Kidney capillary endothelial cell (primary cell): ENCODE measurements around the gene FAT3.

ENCODE experiments used
- DNase-seq: peaks from one replicate; pipeline ENCODE4 v3.0.0-alpha.2; 2018; ENCODE audit warnings: low spot score

FAT3 gene

GRCh38 chr11:92224407-92225124 is at the start of gene FAT3:
Gene FAT3 (plus strand): TSS chr11:92224818. CDS start chr11:92352113, 127,295 bp downstream.
- no peak for DNase-seq

DNA sequence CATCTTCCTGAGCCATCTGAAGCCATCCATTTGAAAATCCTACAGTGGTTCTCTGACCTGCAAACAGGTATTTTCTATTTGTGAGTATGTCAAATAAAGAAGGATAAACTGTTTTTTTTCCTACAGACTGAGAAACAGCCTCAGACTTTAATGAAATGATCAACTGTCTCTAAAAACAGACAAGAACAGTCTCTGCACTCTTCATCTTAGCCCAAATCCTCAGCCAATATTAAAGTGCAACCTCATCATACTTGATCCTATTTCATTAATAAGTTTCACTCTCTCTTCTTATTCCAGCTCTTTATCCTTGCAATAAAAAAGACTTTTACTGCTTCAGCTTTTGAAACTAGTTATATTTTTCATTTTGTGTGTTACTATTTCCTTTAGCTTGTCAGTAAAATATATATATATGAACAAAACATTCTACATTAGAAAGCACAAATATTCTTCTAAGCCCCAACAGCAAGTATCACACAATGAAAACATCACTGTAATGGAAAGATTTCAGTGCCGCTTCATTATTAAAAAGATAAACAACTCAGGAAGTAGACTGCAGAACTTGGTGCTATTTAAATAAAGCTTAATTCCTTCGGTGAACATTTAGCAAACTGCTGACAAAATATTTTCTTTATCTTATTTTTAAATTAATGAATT is 45.5 kb upstream of the FAT3 start:
- DNase-seq, result no peak

GRCh38 chr11:92180226-92180625 is 44.4 kb upstream of the FAT3 start:
- DNase-seq, result no peak

- no peak for DNase-seq
Observed at GRCh38 chr11:92180664-92181251, 43.9 kb upstream of the FAT3 start.

DNA sequence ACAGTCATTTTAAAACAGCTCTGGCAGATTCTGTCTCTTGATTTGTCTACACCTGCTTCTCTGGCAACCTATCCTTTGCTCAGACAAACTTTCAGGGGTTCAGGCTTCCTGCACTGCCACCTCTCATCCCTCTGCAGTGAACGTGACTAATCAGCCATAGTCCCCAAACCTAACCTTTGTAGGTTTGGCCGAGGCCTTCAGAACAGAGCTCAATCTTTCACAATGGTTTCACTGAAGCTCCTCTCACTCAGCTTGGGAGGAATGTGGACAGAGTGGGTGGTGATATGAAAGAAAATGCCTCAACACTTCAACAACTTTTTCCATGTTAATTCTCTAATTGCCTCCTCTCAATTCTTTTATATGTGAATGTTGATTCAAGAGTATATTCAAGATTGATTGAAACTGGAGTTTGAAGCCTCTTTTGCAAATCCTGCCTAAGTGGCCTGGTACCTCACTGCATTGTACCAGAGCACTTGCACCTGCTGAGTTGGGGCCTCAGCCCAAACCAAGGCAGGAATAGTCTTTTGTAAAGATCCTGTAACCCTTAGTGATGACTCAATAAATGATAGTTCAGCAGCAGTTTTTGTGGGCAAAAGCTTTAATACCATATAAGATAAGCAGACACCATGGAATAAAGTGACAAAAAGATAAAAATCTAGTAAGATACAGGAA is 33.9 kb upstream of the FAT3 start:
- DNase-seq, result no peak

DNA sequence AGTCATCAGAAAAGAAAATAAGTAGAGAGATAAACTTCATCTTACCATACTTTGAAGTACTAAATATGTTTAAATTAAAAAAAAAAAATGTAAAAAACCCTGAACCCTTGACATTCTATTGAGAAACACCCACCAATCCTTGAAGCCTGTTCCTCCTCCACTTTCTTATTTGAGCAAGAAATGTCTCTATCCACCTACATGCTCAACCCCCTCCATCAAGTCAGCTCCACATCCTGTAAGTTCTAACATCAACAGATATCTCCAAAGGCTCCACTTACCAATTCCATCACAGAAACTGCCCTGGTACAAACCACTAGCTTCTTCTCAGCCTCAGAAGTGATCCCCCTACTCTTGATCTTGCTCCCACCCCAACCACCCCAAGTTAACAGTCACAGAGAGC is 32.5 kb upstream of the FAT3 start:
- DNase-seq, result no peak

- DNase-seq, result no peak
Observed at GRCh38 chr11:92198268-92198667, 26.4 kb upstream of the FAT3 start.

GRCh38 chr11:92199991-92200390 is 24.6 kb upstream of the FAT3 start:
- no peak for DNase-seq

DNA sequence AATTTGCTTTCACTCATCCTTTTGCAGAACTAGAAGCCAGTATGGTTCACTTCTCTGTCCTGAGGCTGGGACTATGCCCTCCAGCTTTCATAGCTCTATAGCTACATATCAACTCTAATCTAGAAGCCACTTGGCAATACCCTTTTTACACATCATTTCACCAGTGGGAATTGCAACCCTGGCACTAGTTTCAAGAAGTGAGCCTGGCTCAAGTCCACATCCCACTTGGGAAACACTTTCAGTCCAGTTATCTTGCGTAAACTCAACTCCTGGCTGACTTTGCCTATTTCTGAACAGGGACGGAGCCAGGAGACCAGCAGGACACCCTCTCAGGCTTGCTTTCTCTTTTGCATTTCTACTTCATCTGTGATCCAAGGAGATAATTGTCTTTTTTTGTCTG is 19.9 kb upstream of the FAT3 start:
- DNase-seq, result no peak

- no peak for DNase-seq
Observed at GRCh38 chr11:92206441-92206840, 18.2 kb upstream of the FAT3 start.

GRCh38 chr11:92211576-92212167 is 12.9 kb upstream of the FAT3 start:
- no peak for DNase-seq

GRCh38 chr11:92212530-92212929 is 12.1 kb upstream of the FAT3 start:
- no peak for DNase-seq

DNA sequence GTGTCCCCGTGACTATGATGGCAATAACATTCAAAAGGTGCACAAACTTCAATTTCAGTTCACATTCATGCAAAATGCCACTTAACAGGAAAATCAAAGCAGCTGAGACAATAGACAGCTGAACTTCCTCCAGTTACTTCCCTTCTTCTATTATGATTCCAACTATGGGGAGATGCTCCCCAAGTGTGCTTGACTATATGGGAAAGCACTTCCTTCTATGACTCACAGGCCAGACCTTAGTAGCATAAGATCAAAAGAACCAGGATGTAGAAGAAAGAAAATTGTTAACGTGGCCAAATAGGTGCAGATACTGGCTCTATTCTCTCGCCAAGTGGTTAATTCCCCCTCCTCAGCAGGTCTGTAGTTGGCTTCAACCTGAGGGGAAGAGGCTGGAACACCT is 7.8 kb upstream of the FAT3 start:
- DNase-seq, result no peak

- no peak for DNase-seq
Observed at GRCh38 chr11:92219476-92219875, 5.1 kb upstream of the FAT3 start.

DNA sequence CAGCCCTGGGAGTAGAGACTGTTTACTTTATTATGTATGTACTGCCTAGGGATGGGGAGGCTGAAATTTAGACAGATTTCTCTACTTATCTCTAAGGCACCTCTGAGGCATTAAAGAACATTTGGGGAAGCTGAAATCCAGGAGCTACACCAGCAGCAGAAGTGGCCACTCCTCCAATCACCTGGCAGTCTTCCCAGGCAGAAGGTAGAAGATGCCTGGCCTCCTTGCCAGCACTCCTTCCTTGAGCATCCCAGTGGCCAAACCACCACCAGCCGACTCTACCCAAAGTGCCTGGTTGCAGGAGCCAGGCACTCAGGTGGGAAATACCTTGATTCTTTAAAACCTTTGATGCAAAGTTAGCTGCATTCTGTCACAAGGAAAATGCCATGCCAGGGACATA is 1.9 kb upstream of the FAT3 start:
- DNase-seq, result no peak

DNA sequence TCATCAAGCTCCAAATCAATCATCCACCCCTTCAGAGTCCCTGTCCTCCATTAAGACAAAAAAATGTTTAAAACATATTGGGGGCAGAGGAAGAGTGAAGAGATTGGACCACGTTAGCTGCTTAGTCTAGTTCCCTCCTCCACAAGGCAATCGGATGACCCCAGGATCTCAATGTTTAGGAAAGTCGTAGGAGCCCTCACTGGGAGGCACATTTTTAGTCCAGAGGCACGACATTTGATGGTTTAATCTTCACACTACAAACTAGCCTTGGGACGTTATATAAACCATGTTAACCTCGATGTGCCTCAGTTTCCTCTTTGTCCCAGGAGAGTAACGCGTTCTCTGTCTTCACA is 588 bp upstream of the FAT3 start:
- no peak for DNase-seq

- DNase-seq, result no peak
Observed at GRCh38 chr11:92225125-92225567, 528 bp downstream of the FAT3 start.

- no peak for DNase-seq
Observed at GRCh38 chr11:92225568-92226330, 1.1 kb downstream of the FAT3 start.

DNA sequence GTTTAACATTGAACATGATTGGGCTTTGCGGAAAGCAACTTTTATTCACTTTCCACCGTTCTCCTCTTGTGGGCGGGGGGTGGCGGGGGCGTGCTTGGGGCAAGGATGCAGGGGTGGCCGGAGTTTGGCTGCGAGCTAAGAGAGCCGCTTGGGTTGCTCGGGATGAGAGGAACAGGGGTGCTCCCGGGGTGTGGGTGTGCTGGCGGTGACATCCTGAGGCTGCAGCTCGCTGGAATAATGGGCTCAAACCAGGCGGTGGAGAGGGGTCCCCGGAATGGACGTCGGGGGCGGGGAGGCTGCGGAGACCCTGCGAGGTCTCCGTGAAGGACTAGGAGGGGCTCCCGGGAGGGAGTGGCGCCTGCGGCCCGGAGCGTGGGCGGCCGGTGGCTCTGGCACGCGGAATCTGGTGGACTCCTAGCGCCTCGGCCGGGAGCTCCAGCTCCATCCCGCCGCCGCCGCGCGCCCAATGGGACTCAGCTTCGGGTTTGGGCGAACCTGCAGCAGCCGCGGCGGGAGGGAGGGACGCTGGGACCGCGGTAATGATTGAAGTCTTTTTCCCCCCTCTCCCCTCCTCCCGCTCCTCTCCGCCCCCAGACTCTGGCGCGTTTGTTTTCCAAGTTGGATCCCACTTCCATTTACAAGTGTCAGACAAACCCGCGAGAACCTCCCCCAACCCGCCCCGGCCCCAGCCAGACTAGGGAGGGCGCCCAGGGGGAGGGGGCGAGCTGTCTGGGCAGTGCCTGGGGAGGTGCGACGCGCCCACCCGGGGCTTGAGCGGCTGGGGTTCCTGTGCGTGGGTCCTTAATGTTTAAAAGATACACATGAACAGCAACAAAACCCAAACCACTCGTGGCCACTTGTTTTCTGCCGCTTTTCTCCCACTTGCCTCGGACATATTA is 2.0 kb downstream of the FAT3 start:
- no peak for DNase-seq

GRCh38 chr11:92227230-92227814 is 2.7 kb downstream of the FAT3 start:
- DNase-seq, result no peak
